Tibial nerve (tissue), 4 donors: Measurements from ENCODE around the gene RHOH. TPM values are rescaled to one million over a fixed set of nuclear protein-coding genes. Genes with fewer than 3 reads are reported as not detected.

ENCODE experiments used
- DNase-seq, 2 donors: peaks; one replicate each; pipeline ENCODE4 v3.0.0-alpha.2; 2019; ENCODE audit warnings: low spot score in 2 of 2
- H3K27ac ChIP-seq, 4 donors: fragments of 200-600 bp; sonication (generic) in 3 of 4; one replicate each; pipeline ENCODE4 v1.5.1; 2017 to 2019; ENCODE audit warnings: mild to moderate bottlenecking in 1 of 4
- H3K27me3 ChIP-seq, 2 donors: fragments of 200-600 bp; sonication (generic) in 1 of 2; one replicate each; pipeline versions ENCODE4 v1.5.1 to v1.6.0; 2017 to 2019
- H3K36me3 ChIP-seq, 3 donors: fragments of 200-600 bp; sonication (generic); one replicate each; pipeline ENCODE4 v1.5.1; 2018 to 2019
- H3K4me1 ChIP-seq, 4 donors: fragments of 200-600 bp; sonication (generic) in 3 of 4; one replicate each; pipeline ENCODE4 v1.5.1; 2017 to 2019
- H3K4me3 ChIP-seq, 4 donors: fragments of 200-600 bp; sonication (generic) in 3 of 4; one replicate each; pipeline ENCODE4 v1.5.1; 2017 to 2019; ENCODE audit warnings: mild to moderate bottlenecking in 1 of 4, moderate library complexity in 1 of 4
- H3K9me3 ChIP-seq, 4 donors: fragments of 200-600 bp; sonication (generic) in 3 of 4; one replicate each; pipeline ENCODE4 v1.5.1; 2017 to 2019
- CTCF ChIP-seq, 5 experiments: fragments of 200-600 bp in 3 of 5; fragments of 450-650 bp in 2 of 5; sonication (generic) in 3 of 5; IDR thresholded peaks; one replicate each; pipeline ENCODE4 v1.5.1; 2016 to 2019; ENCODE audit warnings: antibody characterized with exemption in 5 of 5, mild to moderate bottlenecking in 3 of 5, moderate library complexity in 2 of 5
- EP300 ChIP-seq, 2 donors: sonication (generic); formaldehyde crosslinking; IDR thresholded peaks; one replicate each; pipeline ENCODE4 v1.6.1; 2017; ENCODE audit warnings: antibody characterized with exemption in 2 of 2, mild to moderate bottlenecking in 1 of 2
- POLR2A ChIP-seq, 2 donors: fragments of 450-650 bp; IDR thresholded peaks; one replicate each; pipeline ENCODE4 v1.6.1; 2017; ENCODE audit warnings: antibody characterized with exemption in 2 of 2, mild to moderate bottlenecking in 2 of 2, moderate library complexity in 2 of 2
- WGBS, 2 donors: methylation state at CpG; one replicate each; pipeline ENCODE4 v1.1.5; 2018; 5-methylcytosine and 5-hydroxymethylcytosine counted together
- total RNA-seq, 4 donors: library from RNA; depleted of rRNA; stranded (reverse); fragments of >200 nt; gene quantifications; one replicate each; pipeline ENCODE4 v1.1.0, GENCODE V29; 2016

The RHOH gene
- total RNA-seq, 4 donors from 2014 or later: 0.30 to 2.2 (median 1.0) TPM

- TF ChIP-seq EP300 (IDR thresholded peaks at IDR 0.05) (no peak), POLR2A (IDR thresholded peaks at IDR 0.05) (no peak), CTCF (IDR thresholded peaks at IDR 0.05) (no peak)
- no peak for DNase-seq
- 71 to 78% methylated on average over 8 of the region's 8 CpGs for WGBS, 2 donors
- peak overlapping the region in 1 of 4 donors; percentile 77 for H3K27ac ChIP-seq
- no peaks in the 10 kb centered on the region for H3K9me3 ChIP-seq
- H3K4me3 ChIP-seq: peak overlapping the region in 1 of 4 donors; percentile 14
- H3K4me1 ChIP-seq: no peaks in the 10 kb centered on the region
- no peaks in the 10 kb centered on the region for H3K27me3 ChIP-seq
- H3K36me3 ChIP-seq: no peaks in the 10 kb centered on the region
Measured at GRCh38 chr4:40192114-40193015, 4.5 kb upstream of the RHOH start.

GRCh38 chr4:40193016-40193571 is 3.7 kb upstream of the RHOH start:
- TF ChIP-seq CTCF (IDR thresholded peaks at IDR 0.05) (no peak), POLR2A (IDR thresholded peaks at IDR 0.05) (no peak), EP300 (IDR thresholded peaks at IDR 0.05) (no peak)
- 56 to 59% methylated on average over 11 of the region's 11 CpGs for WGBS, 2 donors
- Histone ChIP-seq H3K4me3 (peak overlapping the region in 1 of 4 donors; percentile 14), H3K27ac (peak overlapping the region in 1 of 4 donors; percentile 77), H3K36me3 (no peaks in the 10 kb centered on the region), H3K4me1 (no peaks in the 10 kb centered on the region), H3K9me3 (no peaks in the 10 kb centered on the region), H3K27me3 (no peaks in the 10 kb centered on the region)
- DNase-seq: no peak

GRCh38 chr4:40193578-40193977 is 3.3 kb upstream of the RHOH start:
- H3K27me3 ChIP-seq: no peaks in the 10 kb centered on the region
- H3K4me1 ChIP-seq: no peaks in the 10 kb centered on the region
- 86 to 88% methylated on average over 7 of the region's 7 CpGs for whole genome bisulfite sequencing, 2 donors
- DNase-seq: no peak
- peak overlapping the region in 1 of 4 donors; percentile 12 for H3K4me3 ChIP-seq
- H3K9me3 ChIP-seq: no peaks in the 10 kb centered on the region
- peak overlapping the region in 1 of 4 donors; percentile 77 for H3K27ac ChIP-seq
- TF ChIP-seq POLR2A (IDR thresholded peaks at IDR 0.05) (no peak), EP300 (IDR thresholded peaks at IDR 0.05) (no peak), CTCF (IDR thresholded peaks at IDR 0.05) (no peak)
- no peaks in the 10 kb centered on the region for H3K36me3 ChIP-seq

GRCh38 chr4:40194602-40195161 is 2.1 kb upstream of the RHOH start:
- no peak for DNase-seq
- TF ChIP-seq POLR2A (IDR thresholded peaks at IDR 0.05) (no peak), EP300 (IDR thresholded peaks at IDR 0.05) (no peak), CTCF (IDR thresholded peaks at IDR 0.05) (no peak)
- no peaks in the 10 kb centered on the region for H3K27me3 ChIP-seq
- WGBS, 2 donors: 69 to 75% methylated on average over 14 of the region's 14 CpGs
- no peaks in the 10 kb centered on the region for H3K9me3 ChIP-seq
- peak overlapping the region in 1 of 4 donors; percentile 77 for H3K27ac ChIP-seq
- no peaks in the 10 kb centered on the region for H3K36me3 ChIP-seq
- H3K4me1 ChIP-seq: no peaks in the 10 kb centered on the region
- no peak overlapping the region for H3K4me3 ChIP-seq
